VCaP (cell line): ENCODE measurements around the gene FBXO8.
"Not testable (repeated sequence)": the region's sequence is repeated elsewhere in the genome, so short reads cannot be mapped to it uniquely, and the experiment has no call there.

Experiments used
- H3K27ac ChIP-seq: fragments of 450-650 bp; 2 replicates; pipeline ENCODE4 v1.5.1; 2017
- CTCF ChIP-seq: fragments of 450-650 bp; conservative IDR thresholded peaks from 2 replicates; pipeline ENCODE4 v1.5.1; 2017; ENCODE audit warnings: mild to moderate bottlenecking, moderate library complexity

FBXO8 gene

GRCh38 chr4:174304664-174305063, 21.2 kb upstream of the FBXO8 start:
- TF ChIP-seq CTCF: no peak
- H3K27ac ChIP-seq: no peak overlapping the region

DNA sequence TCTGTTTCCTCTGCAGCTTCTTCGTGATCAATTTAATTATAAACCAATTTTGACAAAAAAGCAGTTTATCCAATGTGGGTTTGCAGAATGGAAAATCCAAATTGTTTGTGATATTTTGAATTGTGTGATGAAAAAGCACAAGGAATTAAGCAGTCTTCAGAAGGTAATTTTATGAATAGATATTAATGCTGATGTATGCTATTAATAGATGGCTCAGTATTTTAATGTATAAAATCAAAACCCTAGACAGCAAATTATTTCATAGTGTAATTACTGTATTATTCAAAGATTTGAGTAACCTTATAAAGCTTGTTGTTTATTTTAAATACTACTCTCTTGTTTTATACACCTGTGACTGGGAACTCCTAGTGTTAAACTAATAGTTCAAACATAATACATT, 20.2 kb upstream of the FBXO8 start:
- TF ChIP-seq CTCF: no peak
- no peak overlapping the region for H3K27ac ChIP-seq

GRCh38 chr4:174295142-174295541, 11.7 kb upstream of the FBXO8 start:
- H3K27ac ChIP-seq: not testable (repeated sequence)

GRCh38 chr4:174294641-174295040, 11.2 kb upstream of the FBXO8 start:
- H3K27ac ChIP-seq: not testable (repeated sequence)

- TF ChIP-seq CTCF: no peak
- H3K27ac ChIP-seq: no peak overlapping the region
These were observed 9.0 kb upstream of the FBXO8 start for GRCh38 chr4:174292473-174292872.

DNA sequence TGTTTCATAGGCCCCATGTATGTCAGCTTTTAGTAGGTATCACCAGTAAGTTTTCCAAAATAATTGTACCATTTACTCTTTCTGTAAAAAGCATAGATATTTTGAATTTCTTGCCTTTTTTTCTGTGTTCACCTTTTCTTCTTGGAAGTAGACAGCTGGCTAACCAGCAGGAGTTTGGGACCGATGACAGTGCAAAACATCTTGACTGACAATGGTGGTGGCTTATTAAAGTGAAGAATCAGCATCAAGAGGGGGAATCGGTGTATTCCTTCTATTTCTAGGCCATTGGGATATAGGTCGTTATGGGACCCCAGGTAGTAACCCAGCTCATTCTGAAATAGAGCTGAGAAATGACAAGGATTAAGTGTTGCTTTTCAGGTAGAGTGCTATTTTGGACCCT, 3.4 kb upstream of the FBXO8 start:
- no peak for TF ChIP-seq CTCF
- H3K27ac ChIP-seq: no peak overlapping the region

GRCh38 chr4:174284487-174284886, 1.0 kb upstream of the FBXO8 start:
- H3K27ac ChIP-seq: peak overlapping the region; percentile 99
- no peak for TF ChIP-seq CTCF

- no peak for TF ChIP-seq CTCF
- peak overlapping the region; percentile 99 for H3K27ac ChIP-seq
These were observed 496 bp downstream of the FBXO8 start for GRCh38 chr4:174282836-174283506.

GRCh38 chr4:174281901-174282300, 1.6 kb downstream of the FBXO8 start:
- peak overlapping the region; percentile 99 for H3K27ac ChIP-seq
- TF ChIP-seq CTCF: no peak
